ENCODE results near the gene NRXN3. TPM values are rescaled to one million over a fixed set of nuclear protein-coding genes. Genes with fewer than 3 reads are reported as not detected.

NRXN3 gene
- total RNA-seq, 1 experiment from 2014 or later: 0.80 TPM

DNA sequence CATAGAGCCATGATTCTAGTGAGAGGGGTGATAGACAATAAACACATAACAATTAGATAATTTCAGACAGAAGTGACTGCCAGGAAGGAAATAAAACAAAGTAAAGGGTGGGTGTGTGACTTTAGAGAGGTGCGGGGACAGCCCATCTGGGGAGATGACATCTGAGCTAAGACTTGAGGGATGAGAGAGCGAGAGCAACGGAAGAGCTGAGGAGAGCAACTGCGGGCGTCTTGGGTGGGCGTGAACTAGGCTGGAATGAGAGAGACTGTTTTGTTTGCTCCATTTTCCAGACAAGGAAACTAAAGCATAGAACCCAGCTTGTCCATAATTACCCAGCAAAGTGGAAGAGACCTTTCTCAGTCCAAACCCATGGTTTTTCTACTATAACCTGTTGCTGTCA lies 25.3 kb downstream of the NRXN3 start:
- H3K36me3 ChIP-seq (replicated peaks; ENCODE audit: control insufficient read depth, insufficient read depth, low read length): no peaks in the 10 kb centered on the region
- no peak overlapping the region for H3K4me3 ChIP-seq (ENCODE audit: insufficient read depth, low read depth, low read length)
- DNase-seq: no peak
- H3K27me3 ChIP-seq (ENCODE audit: control insufficient read depth, insufficient read depth, low read length): no peaks in the 10 kb centered on the region

DNA sequence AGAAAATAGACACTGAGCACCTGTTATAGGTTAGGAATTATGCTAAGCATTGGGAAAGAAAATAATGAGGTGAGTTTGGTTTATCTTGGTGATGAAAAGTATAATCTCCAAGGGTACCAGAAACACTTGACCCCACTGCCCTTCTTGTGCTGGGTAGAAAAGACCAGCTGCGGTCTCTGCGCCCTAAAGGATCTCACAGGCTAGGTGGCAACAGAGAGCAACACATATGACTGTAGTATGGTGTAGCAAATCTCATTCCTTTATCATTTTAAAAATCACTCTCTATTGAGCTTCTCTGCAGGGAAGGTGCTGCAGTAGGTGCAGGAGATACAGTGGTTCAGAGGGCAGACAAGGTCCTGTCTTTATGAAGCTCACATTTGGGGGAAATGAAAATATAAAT lies 26.1 kb downstream of the NRXN3 start:
- no peaks in the 10 kb centered on the region for H3K36me3 ChIP-seq (replicated peaks; ENCODE audit: control insufficient read depth, insufficient read depth, low read length)
- DNase-seq: no peak
- H3K27me3 ChIP-seq (ENCODE audit: control insufficient read depth, insufficient read depth, low read length): no peaks in the 10 kb centered on the region
- no peak overlapping the region for H3K4me3 ChIP-seq (ENCODE audit: insufficient read depth, low read depth, low read length)

DNA sequence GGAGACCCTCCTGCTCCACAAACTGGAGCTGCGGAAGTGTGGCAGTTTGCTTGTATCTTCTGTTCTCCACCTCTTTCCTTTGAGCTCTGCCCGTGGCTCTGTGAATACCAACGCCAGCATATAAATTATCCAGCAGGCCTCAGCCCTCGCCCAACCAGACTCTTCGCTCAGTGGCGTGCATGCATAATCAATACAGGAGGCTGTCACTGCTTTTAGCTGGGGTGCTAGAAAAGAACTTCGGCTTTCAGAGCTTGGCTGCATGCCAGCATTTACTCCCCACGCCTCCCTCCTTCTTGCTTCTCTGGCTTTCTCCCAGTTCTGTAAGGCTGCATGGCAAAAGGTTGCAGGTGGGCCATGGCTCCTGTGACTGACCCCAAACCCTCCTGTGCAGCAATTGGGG lies 26.9 kb downstream of the NRXN3 start:
- no peaks in the 10 kb centered on the region for H3K36me3 ChIP-seq (replicated peaks; ENCODE audit: control insufficient read depth, insufficient read depth, low read length)
- H3K27me3 ChIP-seq (ENCODE audit: control insufficient read depth, insufficient read depth, low read length): no peaks in the 10 kb centered on the region
- no peak for DNase-seq
- H3K4me3 ChIP-seq (ENCODE audit: insufficient read depth, low read depth, low read length): no peak overlapping the region

DNA sequence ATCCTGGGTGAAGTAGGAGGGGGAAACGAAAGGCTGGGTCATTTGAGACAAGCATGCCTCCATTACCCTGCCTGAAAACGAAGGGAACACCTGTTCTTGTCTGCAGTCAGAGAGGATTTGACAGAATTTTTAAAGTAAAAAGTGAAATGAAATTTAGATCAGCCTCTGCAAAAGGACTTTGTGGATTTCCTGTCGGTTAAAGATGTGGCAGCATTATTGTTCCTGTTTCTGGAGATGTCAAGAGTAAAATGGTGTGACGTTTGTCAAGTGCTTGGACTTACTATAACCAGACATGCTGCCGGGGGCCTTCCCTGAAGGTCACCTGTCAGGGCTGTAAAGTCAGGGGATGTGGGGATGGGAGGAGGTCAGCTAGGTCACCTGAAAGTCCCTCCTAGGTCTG lies 32.0 kb downstream of the NRXN3 start:
- no peak for DNase-seq
- Histone ChIP-seq H3K36me3 (replicated peaks; ENCODE audit: control insufficient read depth, insufficient read depth, low read length) (no peaks in the 10 kb centered on the region), H3K4me3 (ENCODE audit: insufficient read depth, low read depth, low read length) (no peak overlapping the region), H3K27me3 (ENCODE audit: control insufficient read depth, insufficient read depth, low read length) (no peaks in the 10 kb centered on the region)

DNA sequence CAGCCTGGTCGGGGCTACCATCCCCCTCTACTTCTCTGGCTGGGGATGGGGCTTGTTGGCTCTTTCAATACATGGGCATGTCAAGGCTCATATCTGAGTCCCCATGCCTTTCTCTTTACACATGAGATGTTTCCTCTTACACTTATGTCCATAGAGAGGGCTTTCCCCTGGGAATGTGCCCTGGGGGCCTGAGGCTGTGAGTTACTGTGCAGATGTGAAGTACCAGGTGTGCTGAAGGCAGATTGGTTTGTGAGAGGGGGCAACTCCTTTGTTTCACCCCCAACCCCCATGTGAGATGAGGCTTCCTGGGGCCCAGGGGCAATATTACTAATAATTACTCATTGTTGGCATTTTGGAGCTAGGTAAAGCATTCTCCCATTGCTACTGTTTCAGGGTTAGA lies 32.8 kb downstream of the NRXN3 start:
- DNase-seq: no peak
- Histone ChIP-seq H3K4me3 (ENCODE audit: insufficient read depth, low read depth, low read length) (no peak overlapping the region), H3K27me3 (ENCODE audit: control insufficient read depth, insufficient read depth, low read length) (no peaks in the 10 kb centered on the region), H3K36me3 (replicated peaks; ENCODE audit: control insufficient read depth, insufficient read depth, low read length) (no peaks in the 10 kb centered on the region)

DNA sequence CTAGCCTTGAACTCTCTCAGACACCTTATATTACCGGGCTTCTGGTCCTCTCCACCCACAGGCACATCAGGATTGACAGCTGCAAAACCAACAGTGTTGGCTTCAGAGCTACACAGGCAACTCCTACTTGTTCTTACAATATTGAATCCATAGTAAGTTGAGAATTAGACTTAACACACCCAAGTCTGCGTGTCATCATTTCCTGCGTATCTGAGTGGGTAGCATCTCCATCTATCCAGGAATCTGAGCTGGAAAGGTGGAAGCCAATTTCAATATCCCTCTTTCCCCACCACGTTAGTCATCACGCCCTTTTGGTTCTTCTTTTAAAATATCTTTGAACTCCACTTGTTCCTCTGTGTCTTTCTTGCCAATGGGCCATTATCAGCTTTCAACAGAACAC lies 37.2 kb downstream of the NRXN3 start:
- H3K27me3 ChIP-seq (ENCODE audit: control insufficient read depth, insufficient read depth, low read length): no peaks in the 10 kb centered on the region
- no peaks in the 10 kb centered on the region for H3K36me3 ChIP-seq (replicated peaks; ENCODE audit: control insufficient read depth, insufficient read depth, low read length)
- no peak for DNase-seq
- H3K4me3 ChIP-seq (ENCODE audit: insufficient read depth, low read depth, low read length): no peak overlapping the region

DNA sequence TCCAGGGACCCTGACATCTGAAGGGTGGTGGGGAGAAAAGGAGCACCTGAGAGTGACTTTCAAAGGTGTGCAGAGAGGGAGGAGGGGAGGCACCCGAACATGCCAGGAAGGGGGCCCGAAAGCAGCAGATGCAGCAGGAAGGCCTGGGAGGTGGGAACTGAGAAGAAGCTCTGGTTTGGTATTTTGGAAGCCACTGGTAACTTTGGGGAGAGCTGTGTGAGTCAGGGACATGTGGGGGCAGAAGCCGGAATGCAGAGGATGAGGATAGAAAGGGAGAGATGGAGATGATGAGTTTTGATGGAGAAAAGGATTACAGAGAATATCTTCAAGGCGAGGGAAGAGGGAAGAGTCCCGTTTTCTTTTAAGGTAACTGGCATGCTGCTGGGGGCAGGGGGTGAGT lies 50.1 kb downstream of the NRXN3 start:
- DNase-seq: no peak
- H3K27me3 ChIP-seq (ENCODE audit: control insufficient read depth, insufficient read depth, low read length): no peaks in the 10 kb centered on the region
- no peak overlapping the region for H3K4me3 ChIP-seq (ENCODE audit: insufficient read depth, low read depth, low read length)
- H3K36me3 ChIP-seq (replicated peaks; ENCODE audit: control insufficient read depth, insufficient read depth, low read length): no peaks in the 10 kb centered on the region

DNA sequence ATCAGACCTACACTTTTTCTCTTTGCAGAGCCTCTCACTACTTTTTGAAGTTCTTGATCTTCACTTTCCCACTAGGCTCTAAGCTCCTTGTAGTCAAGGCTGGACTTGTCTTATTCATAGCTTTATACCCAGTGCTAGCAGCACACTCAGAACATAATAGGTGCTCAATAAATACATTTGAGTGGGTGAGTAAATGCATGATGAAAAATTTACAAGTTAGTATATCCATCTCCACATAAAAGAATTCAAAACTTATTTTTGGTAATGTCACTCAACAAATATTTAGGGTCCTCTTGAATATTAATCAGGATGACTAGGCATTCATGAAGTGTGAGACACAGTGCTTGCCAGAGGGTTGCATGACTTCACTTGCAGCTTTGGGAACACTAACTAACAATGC lies 52.6 kb downstream of the NRXN3 start:
- no peak for DNase-seq
- Histone ChIP-seq H3K4me3 (ENCODE audit: insufficient read depth, low read depth, low read length) (no peak overlapping the region), H3K27me3 (ENCODE audit: control insufficient read depth, insufficient read depth, low read length) (no peaks in the 10 kb centered on the region), H3K36me3 (replicated peaks; ENCODE audit: control insufficient read depth, insufficient read depth, low read length) (no peaks in the 10 kb centered on the region)

DNA sequence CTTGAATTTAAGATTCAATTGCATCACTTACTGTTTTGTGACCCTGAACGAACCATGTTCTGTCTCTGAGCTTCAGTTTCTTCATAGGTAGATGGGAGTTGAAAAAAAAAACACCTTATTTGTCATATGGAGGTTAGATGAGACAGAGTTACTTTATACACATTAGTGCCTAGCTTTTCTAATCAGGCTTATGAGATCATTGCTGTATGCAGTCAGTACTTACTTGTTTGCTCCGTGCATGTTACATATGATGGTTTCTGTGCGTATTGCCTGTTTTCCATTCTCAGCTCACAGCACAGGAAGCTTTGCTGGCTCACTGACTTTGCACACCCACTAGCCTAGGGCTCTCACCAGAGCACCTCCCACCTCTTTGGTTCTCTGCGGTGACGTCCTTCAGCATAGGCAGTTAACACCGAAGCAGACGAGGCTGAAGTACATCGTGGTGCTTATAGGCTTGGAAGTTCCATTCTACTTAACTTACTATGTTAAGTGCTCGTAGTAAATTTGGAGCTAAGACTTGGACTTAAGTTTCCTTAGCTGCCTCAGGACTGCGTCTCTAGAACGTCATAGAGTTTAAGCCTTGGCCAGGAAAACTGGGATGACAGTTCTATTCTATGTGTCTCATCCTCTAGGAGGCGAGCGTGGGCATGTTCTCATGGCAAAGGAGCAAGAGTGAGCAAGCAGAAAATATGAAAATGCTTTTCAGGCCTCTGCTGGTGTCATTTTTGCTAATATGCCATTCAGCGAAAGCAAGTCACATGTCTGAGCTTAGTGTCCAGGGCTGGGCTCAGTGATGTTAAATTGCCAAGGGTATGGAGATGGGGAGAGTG lies 57.3 kb downstream of the NRXN3 start:
- Histone ChIP-seq H3K4me3 (ENCODE audit: insufficient read depth, low read depth, low read length) (no peak overlapping the region), H3K36me3 (replicated peaks; ENCODE audit: control insufficient read depth, insufficient read depth, low read length) (no peaks in the 10 kb centered on the region), H3K27me3 (ENCODE audit: control insufficient read depth, insufficient read depth, low read length) (no peaks in the 10 kb centered on the region)
- DNase-seq: peak; percentile 39

DNA sequence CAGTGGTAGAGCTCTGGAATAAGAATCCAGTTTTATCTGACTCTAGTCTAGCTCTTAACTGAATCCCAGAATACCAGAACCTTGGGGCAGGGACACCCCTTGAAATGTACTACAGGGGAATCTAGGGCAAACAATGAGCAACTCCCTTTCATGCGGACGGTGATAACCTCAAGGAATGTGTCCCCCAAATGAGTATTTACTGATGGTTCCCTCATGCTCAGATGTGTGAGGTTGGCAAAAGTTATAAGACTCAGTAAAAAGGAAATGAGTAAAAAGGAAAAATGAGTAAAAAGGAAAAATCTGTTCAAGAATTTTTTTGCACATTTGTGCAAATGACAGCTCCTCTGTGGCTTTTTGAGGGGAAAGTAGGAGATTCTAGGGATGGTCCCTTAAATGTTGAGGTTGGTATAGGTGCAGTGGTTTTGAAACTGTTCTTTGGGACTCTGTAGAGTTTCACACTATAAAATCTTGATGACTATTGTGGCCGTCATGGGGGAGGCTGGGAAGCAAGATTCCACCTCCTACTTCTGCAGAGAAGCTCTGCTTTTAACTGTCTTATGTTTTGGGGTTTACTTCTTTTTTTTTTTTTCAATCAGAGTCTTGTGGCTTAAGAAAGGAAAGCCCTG lies 58.6 kb downstream of the NRXN3 start:
- no peak for DNase-seq
- Histone ChIP-seq H3K27me3 (ENCODE audit: control insufficient read depth, insufficient read depth, low read length) (no peaks in the 10 kb centered on the region), H3K36me3 (replicated peaks; ENCODE audit: control insufficient read depth, insufficient read depth, low read length) (no peaks in the 10 kb centered on the region), H3K4me3 (ENCODE audit: insufficient read depth, low read depth, low read length) (no peak overlapping the region)

DNA sequence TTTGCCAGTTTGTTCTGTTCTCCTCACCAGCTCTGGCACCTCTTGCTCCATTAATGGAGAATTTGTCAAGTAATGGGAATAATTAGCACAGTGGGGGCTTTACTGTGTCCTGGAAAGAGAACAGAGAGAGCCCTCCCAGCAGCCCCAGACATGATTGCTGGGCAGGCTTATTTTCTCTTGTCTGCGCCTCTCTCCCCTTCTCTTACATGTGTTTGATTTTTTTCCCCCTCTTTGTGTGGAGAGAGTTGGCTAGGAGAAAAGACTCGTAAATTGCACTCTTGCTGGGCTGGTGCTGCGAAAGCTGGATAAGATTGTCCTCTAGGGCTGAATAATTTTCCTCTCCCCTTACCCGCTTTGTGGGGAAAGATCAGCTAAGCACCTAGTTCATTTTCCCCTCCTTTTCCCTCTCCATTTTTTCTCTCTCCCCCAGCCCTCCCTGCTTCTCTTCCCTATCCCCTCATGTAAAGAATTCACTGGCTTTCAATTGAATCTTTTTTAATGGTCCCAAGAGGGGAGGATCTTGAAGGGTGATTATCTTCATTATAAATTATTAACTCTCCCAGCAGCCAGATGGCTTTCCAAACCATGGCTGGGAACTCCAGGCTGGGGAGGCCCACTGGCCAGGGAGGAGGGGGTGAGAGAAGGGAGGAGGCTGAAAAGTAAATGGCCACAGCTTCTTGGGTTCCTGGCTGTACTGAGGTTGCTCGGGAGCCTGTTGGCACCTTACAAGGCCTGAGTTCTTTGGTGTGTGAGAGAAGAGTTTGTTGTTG lies 62.2 kb downstream of the NRXN3 start:
- Histone ChIP-seq H3K27me3 (ENCODE audit: control insufficient read depth, insufficient read depth, low read length) (no peaks in the 10 kb centered on the region), H3K36me3 (replicated peaks; ENCODE audit: control insufficient read depth, insufficient read depth, low read length) (no peaks in the 10 kb centered on the region), H3K4me3 (ENCODE audit: insufficient read depth, low read depth, low read length) (no peak overlapping the region)
- no peak for DNase-seq

DNA sequence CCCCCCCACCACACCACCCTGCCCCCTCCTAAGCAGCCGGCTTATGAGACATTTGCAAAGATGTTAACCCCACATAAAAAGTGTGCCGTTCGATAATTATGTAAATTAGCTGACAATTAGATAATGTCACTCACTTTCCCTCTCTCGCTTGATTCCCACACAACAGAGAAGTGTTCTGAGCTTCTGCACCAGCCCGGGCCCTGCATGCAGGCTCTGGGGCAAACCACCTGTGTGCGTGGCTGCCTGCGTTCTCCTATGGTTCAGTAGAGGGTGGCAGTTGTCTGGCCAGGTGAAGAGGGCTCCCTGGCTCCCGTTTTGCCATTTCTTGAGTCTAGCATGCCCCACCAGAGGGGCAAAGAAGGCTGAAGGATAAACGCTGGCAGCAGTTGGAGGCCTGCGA lies 68.0 kb downstream of the NRXN3 start:
- H3K36me3 ChIP-seq (replicated peaks; ENCODE audit: control insufficient read depth, insufficient read depth, low read length): no peaks in the 10 kb centered on the region
- DNase-seq: no peak
- H3K27me3 ChIP-seq (ENCODE audit: control insufficient read depth, insufficient read depth, low read length): no peaks in the 10 kb centered on the region
- H3K4me3 ChIP-seq (ENCODE audit: insufficient read depth, low read depth, low read length): no peak overlapping the region

DNA sequence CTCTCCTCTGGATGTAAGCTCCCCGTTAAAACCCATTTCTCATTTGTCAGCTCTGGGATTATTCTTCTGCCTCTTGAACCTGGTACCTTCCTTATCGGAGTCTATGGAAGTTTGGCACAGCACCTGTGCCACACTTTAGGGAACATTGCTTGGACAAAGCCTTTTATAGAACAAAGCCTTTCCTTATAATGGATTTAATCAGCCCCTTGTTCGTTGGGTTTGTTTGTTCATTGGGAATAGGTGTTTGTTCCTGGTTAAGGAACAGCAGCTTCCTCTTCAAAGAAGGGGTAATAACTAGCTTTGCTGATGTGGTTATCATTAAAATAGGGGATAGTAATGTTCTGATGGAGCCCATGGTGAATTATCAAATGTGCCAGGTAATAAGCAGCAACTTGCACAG lies 70.4 kb downstream of the NRXN3 start:
- DNase-seq: no peak
- Histone ChIP-seq H3K4me3 (ENCODE audit: insufficient read depth, low read depth, low read length) (no peak overlapping the region), H3K27me3 (ENCODE audit: control insufficient read depth, insufficient read depth, low read length) (no peaks in the 10 kb centered on the region)

DNA sequence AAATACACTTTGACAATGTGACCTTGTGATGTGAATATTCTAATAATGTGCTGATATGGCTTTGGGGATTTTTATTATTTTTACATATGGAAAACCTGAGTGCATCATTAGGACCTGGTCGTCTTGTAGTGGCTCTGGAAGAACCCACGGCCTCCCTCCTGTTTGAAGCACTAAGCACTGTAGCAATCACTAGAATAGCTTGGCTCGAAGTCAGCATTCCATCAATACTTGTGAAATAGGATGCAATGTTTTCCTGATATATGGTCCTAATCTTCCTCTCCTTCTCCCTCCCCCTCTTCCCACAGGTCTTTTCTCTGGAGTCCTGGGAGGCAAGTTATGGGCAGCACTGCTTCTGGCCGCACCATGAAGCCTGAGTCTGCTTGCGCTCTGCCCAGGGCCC lies 71.9 kb downstream of the NRXN3 start:
- Histone ChIP-seq H3K36me3 (replicated peaks; ENCODE audit: control insufficient read depth, insufficient read depth, low read length) (no peaks in the 10 kb centered on the region), H3K4me3 (ENCODE audit: insufficient read depth, low read depth, low read length) (no peak overlapping the region), H3K27me3 (ENCODE audit: control insufficient read depth, insufficient read depth, low read length) (no peaks in the 10 kb centered on the region)
- no peak for DNase-seq

More for the DNA sequence above, 70.4 kb downstream of the NRXN3 start:
- no peaks in the 10 kb centered on the region for H3K36me3 ChIP-seq (replicated peaks; ENCODE audit: control insufficient read depth, insufficient read depth, low read length)

DNA sequence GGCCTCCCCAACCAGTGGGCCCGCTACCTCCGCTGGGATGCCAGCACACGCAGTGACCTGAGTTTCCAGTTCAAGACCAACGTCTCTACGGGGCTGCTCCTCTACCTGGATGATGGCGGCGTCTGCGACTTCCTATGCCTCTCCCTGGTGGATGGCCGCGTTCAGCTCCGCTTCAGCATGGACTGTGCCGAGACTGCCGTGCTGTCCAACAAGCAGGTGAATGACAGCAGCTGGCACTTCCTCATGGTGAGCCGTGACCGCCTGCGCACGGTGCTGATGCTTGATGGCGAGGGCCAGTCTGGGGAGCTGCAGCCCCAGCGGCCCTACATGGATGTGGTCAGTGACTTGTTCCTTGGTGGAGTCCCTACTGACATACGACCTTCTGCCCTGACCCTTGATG lies 73.0 kb downstream of the NRXN3 start:
- H3K27me3 ChIP-seq (ENCODE audit: control insufficient read depth, insufficient read depth, low read length): no peaks in the 10 kb centered on the region
- no peaks in the 10 kb centered on the region for H3K36me3 ChIP-seq (replicated peaks; ENCODE audit: control insufficient read depth, insufficient read depth, low read length)
- H3K4me3 ChIP-seq (ENCODE audit: insufficient read depth, low read depth, low read length): no peak overlapping the region
- no peak for DNase-seq
